GM11168 (cell line): ENCODE data around the gene TMEM132A.

ENCODE experiments used
- in situ Hi-C: fragments of 300-500 bp; cut with MboI; formaldehyde crosslinking; loops from one replicate; pipeline ENCODE4 v1.12.0; 2022; ENCODE audit warnings: low sequenced_read_pairs; ENCODE audit not compliant: unreplicated experiment

Gene TMEM132A

GRCh38 chr11:60924110-60924905 is at the start of gene TMEM132A:
TMEM132A (plus strand) TSS chr11:60924460; CDS start chr11:60924634, 174 bp downstream.
- in situ Hi-C loops: no loop called here

GRCh38 chr11:60875366-60876167 is 48.7 kb upstream of the TMEM132A start:
- in situ Hi-C loops: no loop called here

GRCh38 chr11:60876168-60876485 is 48.1 kb upstream of the TMEM132A start:
- in situ Hi-C loops: no loop called here

GRCh38 chr11:60878245-60879101 is 45.8 kb upstream of the TMEM132A start:
- in situ Hi-C loops: no loop called here

- in situ Hi-C loops: no loop called here
Observed at GRCh38 chr11:60879104-60879503, 45.2 kb upstream of the TMEM132A start.

GRCh38 chr11:60879971-60880588 is 44.2 kb upstream of the TMEM132A start:
- in situ Hi-C loops: no loop called here

GRCh38 chr11:60880643-60881282 is 43.5 kb upstream of the TMEM132A start:
- in situ Hi-C loops: no loop called here

GRCh38 chr11:60887556-60887955 is 36.7 kb upstream of the TMEM132A start:
- in situ Hi-C loops: no loop called here

- in situ Hi-C loops: no loop called here
Observed at GRCh38 chr11:60889869-60890311, 34.4 kb upstream of the TMEM132A start.

GRCh38 chr11:60890696-60891095 is 33.6 kb upstream of the TMEM132A start:
- in situ Hi-C loops: no loop called here

GRCh38 chr11:60891103-60891741 is 33.0 kb upstream of the TMEM132A start:
- in situ Hi-C loops: no loop called here

- in situ Hi-C loops: no loop called here
Observed at GRCh38 chr11:60895687-60896086, 28.6 kb upstream of the TMEM132A start.

GRCh38 chr11:60897496-60897895 is 26.8 kb upstream of the TMEM132A start:
- in situ Hi-C loops: no loop called here

GRCh38 chr11:60899046-60899936 is 25.0 kb upstream of the TMEM132A start:
- in situ Hi-C loops: no loop called here

- in situ Hi-C loops: no loop called here
Observed at GRCh38 chr11:60899977-60900376, 24.3 kb upstream of the TMEM132A start.

GRCh38 chr11:60900673-60901404 is 23.4 kb upstream of the TMEM132A start:
- in situ Hi-C loops: no loop called here

GRCh38 chr11:60902625-60903024 is 21.6 kb upstream of the TMEM132A start:
- in situ Hi-C loops: no loop called here

- in situ Hi-C loops: no loop called here
Observed at GRCh38 chr11:60905047-60905446, 19.2 kb upstream of the TMEM132A start.
